Hepatocyte (in vitro differentiated cells): ENCODE measurements around the gene CA12.

Source experiments
- EZH2 ChIP-seq: fragments of 200-600 bp; sonication (generic); IDR thresholded peaks from 2 replicates; pipeline ENCODE4 v1.6.1; 2016; ENCODE audit warnings: antibody characterized with exemption, mild to moderate bottlenecking, borderline replicate concordance
- EZH2phosphoT487 ChIP-seq: fragments of 200-600 bp; sonication (generic); IDR thresholded peaks from one replicate; pipeline ENCODE4 v1.6.1; 2018; ENCODE audit warnings: antibody characterized with exemption, mild to moderate bottlenecking, low read depth, moderate library complexity; ENCODE audit not compliant: unreplicated experiment, severe bottlenecking
- TF ChIP-seq, protein P1 (sequence below): fragments of 200-600 bp; sonication (generic); IDR thresholded peaks from 2 replicates; pipeline ENCODE4 v1.5.1; 2016; ENCODE audit warnings: antibody characterized with exemption, mild to moderate bottlenecking; ENCODE audit not compliant: poor library complexity

GRCh38 chr15:63390689-63391088 is 9.0 kb upstream of the CA12 start:
- TF ChIP-seq, protein P1, sequence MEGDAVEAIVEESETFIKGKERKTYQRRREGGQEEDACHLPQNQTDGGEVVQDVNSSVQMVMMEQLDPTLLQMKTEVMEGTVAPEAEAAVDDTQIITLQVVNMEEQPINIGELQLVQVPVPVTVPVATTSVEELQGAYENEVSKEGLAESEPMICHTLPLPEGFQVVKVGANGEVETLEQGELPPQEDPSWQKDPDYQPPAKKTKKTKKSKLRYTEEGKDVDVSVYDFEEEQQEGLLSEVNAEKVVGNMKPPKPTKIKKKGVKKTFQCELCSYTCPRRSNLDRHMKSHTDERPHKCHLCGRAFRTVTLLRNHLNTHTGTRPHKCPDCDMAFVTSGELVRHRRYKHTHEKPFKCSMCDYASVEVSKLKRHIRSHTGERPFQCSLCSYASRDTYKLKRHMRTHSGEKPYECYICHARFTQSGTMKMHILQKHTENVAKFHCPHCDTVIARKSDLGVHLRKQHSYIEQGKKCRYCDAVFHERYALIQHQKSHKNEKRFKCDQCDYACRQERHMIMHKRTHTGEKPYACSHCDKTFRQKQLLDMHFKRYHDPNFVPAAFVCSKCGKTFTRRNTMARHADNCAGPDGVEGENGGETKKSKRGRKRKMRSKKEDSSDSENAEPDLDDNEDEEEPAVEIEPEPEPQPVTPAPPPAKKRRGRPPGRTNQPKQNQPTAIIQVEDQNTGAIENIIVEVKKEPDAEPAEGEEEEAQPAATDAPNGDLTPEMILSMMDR = no peak
- TF ChIP-seq EZH2 = no peak
- TF ChIP-seq EZH2phosphoT487 = no peak
